HG03571 (cell line): ENCODE results near the gene PKP1.
"Not testable (repeated sequence)": the region's sequence is repeated elsewhere in the genome, so short reads cannot be mapped to it uniquely, and the experiment has no call there.

ENCODE experiments used
- ATAC-seq: cut with Tn5 transposase; IDR thresholded peaks from one replicate; pipeline ENCODE4 v1.9.1; 2021; ENCODE audit not compliant: unreplicated experiment

PKP1 gene, protein sequence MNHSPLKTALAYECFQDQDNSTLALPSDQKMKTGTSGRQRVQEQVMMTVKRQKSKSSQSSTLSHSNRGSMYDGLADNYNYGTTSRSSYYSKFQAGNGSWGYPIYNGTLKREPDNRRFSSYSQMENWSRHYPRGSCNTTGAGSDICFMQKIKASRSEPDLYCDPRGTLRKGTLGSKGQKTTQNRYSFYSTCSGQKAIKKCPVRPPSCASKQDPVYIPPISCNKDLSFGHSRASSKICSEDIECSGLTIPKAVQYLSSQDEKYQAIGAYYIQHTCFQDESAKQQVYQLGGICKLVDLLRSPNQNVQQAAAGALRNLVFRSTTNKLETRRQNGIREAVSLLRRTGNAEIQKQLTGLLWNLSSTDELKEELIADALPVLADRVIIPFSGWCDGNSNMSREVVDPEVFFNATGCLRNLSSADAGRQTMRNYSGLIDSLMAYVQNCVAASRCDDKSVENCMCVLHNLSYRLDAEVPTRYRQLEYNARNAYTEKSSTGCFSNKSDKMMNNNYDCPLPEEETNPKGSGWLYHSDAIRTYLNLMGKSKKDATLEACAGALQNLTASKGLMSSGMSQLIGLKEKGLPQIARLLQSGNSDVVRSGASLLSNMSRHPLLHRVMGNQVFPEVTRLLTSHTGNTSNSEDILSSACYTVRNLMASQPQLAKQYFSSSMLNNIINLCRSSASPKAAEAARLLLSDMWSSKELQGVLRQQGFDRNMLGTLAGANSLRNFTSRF

GRCh38 chr1:201282931-201283829 is at the start of gene PKP1:
Gene PKP1 (plus strand): TSS chr1:201283506. CDS start chr1:201283703, 197 bp downstream.
- no peak for ATAC-seq

GRCh38 chr1:201239646-201240045 is 43.7 kb upstream of the PKP1 start:
- not testable (repeated sequence) for ATAC-seq

DNA sequence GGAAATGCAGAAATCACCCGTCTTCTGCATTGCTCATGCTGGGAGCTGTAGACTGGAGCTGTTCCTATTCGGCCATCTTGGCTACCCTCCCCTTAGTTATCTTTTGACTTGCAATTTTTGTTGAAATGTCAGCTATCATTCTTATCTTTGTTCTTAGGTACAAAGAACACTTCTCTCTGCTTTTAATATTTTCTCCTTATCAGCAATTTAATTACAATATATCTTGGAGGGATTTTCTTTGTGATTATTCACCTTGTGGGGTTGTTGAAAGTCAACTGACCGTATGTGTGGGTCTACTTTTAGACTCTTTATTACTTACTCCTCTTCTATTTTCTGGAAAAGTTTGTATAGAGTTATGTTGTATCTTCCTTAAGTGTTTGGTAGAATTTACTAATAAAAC is 43.1 kb upstream of the PKP1 start:
- no peak for ATAC-seq

DNA sequence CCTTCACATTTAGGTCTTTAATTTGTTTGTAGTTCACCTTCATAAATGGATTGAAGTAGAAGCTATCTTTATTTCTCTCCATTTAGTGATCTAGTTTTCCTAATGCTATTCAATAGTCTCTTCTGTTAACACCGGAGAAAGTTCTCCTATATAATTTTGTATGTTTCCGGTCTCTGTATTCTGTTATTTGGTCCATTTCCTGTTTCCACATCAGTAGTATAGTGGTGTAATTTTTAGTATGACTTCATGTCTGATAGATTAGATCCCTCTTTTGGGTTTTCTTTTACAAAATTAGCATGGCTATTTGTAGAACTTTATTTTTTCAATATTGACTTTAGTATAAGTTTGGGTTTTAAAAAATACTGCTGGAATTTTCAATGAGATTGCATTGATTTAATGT is 41.6 kb upstream of the PKP1 start:
- no peak for ATAC-seq

- ATAC-seq, result no peak
Observed at GRCh38 chr1:201245082-201245481, 38.2 kb upstream of the PKP1 start.

DNA sequence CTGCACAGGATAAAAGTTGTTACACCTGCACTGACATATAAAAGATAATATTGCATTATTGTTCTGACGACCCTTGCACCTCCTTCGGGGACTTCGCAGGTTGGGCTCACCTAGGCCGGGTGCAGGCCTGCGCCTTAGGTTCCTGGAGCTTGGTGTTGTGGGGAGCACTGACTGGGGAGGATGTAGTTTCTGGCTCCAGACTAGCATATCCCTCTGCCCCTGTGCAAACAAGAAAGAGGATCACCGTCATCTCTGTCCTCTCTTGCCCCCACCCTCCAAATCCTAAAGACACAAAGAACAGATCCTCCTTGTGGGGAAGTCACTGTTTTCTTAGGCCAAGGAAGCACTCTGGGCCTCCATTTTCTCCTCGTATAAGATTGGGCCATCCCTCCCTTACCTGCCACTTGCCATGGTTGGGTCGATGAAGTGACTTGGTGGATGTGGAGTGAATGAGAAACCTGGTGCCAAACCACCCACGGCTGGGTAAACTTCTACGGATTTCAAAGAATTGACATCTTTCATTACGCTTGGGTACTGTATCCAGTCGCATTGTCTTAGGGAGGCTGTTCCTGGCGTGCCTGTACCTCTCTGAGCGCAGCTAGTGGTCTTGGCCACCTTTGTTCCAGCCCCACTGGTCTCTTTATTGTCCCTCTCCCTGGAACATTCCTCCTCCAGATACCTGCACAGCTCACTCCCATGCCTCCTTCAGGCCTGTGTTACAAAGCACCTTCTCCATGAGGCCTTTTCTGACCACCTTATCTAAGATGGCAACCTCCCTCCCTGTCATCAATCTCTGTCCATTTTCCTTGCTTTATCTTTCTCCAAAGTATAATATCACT is 34.4 kb upstream of the PKP1 start:
- ATAC-seq, result no peak

- ATAC-seq, result no peak
Observed at GRCh38 chr1:201250326-201251011, 32.8 kb upstream of the PKP1 start.

DNA sequence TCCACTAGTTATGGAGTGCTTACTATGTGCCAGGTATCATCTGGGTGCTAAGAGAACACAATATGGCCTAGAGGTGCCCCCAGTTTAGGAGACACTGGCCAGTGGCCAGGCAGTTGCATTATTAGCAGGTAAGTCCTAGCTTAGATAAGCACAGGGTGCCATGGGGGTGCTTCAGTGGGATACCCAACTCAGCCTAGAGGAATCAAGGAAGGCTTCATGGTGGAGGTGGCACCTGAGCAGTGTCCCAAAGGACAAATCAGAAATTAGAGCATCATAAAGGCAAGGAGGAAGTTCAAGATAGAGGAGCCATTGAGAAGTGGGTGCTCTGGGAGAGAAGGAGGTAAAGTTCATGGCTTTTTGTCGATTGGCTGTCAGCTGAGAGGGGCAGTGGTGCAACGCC is 31.9 kb upstream of the PKP1 start:
- no peak for ATAC-seq

DNA sequence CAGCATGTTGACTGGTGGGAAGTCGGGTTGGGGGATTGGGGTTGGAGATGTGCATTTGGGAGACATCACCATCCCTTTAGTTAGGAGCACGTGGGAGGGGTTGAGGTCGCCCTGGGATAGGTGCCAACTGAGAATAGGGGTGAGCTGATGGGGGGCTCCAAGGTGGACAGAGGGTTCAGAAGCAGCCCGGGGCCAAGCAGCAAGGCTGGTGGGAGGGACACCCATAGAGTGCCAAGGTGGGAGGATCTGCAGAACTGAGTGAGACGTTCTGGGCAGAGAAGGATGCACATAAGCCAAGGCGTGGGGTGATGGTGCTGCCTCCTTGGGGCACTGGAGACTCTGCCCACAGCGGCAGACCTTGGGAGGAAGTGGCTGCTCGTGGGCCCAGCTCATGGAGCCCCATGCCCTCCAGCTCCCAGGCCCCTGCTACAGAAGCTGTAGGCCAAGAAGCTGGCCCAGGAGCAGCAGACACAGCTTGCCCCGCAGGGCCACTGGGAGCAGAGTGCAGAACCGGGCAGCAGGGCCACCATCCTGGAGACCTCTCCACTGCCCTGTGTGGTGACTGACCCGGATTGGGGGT is 31.4 kb upstream of the PKP1 start:
- ATAC-seq, result no peak

- no peak for ATAC-seq
Observed at GRCh38 chr1:201252944-201253371, 30.3 kb upstream of the PKP1 start.

DNA sequence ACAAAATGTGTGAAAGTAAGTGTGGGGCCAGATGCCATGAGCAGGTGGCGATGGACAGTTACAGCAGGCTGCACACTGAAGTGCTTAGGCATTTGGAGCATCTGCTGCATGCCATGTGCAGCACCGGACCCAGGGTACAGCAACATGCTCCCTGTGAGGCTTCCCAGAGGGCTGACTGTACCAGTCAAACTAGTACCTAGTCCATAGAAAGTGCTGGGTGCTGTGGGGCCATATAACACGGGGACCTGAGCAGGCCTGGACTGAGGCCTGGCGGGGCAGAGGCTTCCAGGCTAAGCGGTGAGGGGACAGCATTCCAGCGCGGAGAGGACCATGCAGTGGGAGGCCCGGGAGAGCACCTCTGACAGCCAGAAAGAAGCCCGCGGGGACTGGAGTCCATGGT is 29.9 kb upstream of the PKP1 start:
- ATAC-seq, result no peak

- no peak for ATAC-seq
Observed at GRCh38 chr1:201253906-201254624, 29.2 kb upstream of the PKP1 start.

DNA sequence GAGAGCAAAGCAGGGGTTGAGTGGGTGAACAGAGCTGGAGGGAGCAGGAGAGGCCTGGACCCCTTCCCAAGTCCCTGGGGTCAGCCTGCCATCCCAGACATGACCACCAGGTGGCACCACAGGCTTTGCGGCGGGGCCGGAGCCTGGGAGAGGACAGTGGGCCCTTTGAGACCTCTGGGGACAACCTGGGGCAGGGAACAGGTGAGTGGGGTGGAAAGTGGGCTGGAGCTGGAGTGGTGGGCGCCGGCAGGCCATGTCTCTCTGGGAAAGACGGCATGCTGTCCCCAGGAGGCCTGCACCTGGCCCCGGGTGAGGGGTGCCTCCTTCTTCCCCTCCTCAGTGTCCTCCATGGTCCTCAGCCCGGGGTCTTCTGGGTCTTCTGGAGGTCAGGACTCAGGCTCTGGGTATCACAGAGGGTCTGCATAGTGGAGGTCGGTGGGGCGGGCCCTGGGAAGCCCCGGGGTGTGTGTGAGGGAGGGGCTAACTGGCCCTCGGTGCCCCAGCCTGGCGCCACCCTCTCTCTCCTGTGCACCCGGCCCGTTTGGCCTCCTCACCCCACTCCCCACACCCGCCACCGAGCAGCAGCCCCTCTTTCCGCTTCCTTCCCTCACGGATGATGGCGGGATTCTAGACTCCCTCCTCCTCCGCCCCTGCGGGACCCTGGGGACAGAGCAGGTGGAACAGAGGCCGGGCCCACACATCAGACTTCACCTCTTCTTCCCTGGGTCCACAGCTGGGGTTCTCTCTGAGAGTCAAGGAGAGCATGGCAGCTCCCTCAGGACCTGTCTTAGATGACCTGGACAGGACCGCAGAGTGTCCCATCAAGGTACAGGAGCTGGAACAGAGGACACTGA is 28.5 kb upstream of the PKP1 start:
- ATAC-seq, result no peak

GRCh38 chr1:201255479-201256362 is 27.6 kb upstream of the PKP1 start:
- ATAC-seq, result no peak

- ATAC-seq, result not testable (repeated sequence)
Observed at GRCh38 chr1:201258132-201258531, 25.2 kb upstream of the PKP1 start.

GRCh38 chr1:201258763-201259230 is 24.5 kb upstream of the PKP1 start:
- ATAC-seq, result no peak
